Measurements from ENCODE around the gene NOP10. TPM values are rescaled to one million over a fixed set of nuclear protein-coding genes. Genes with fewer than 3 reads are reported as not detected.
"Not testable (repeated sequence)": the region's sequence is repeated elsewhere in the genome, so short reads cannot be mapped to it uniquely, and the experiment has no call there.

The NOP10 gene
- 257 and 267 TPM in 2 replicates for total RNA-seq

GRCh38 chr15:34342737-34343575 is at the start of gene NOP10, which contains the start of gene NUTM1:
TSS of gene NOP10 (minus strand) at chr15:34343136. CDS start at chr15:34343073, 63 bp downstream.
TSS of gene NUTM1 (plus strand) at chr15:34343315. CDS start at chr15:34343697, 382 bp downstream.
- peak; percentile 91 for DNase-seq (ENCODE audit: low spot score)
- Mint-ChIP-seq H3K27ac (peak within 1 kb of the TSS; percentile 88), H3K4me3 (no peak within 1 kb of the TSS), H3K27me3 (ENCODE audit: insufficient read depth) (no peaks in the 10 kb centered on the region), H3K9me3 (no peaks in the 10 kb centered on the region), H3K36me3 (ENCODE audit: low read depth) (peaks cover 25% of the 10 kb centered on the region), H3K4me1 (ENCODE audit: low read depth) (peaks cover 26% of the 10 kb centered on the region)
- intact Hi-C loops (cut with micrococcal nuclease) = loop anchor here (1.0 to 2.0 kb wide), 10 partner anchors 9 to 578 kb away; partner anchors contain the start of genes AVEN, EMC4, GOLGA8A and GOLGA8B

GRCh38 chr15:34389594-34390086 is 46.7 kb upstream of the NOP10 start:
- intact Hi-C loops (cut with micrococcal nuclease); H3K27me3 Mint-ChIP-seq (ENCODE audit: insufficient read depth); H3K36me3 Mint-ChIP-seq (ENCODE audit: low read depth); H3K27ac Mint-ChIP-seq; H3K9me3 Mint-ChIP-seq; H3K4me3 Mint-ChIP-seq; DNase-seq (ENCODE audit: low spot score); H3K4me1 Mint-ChIP-seq (ENCODE audit: low read depth): not testable (repeated sequence)

GRCh38 chr15:34381829-34382521 is 39.0 kb upstream of the NOP10 start:
- H3K4me3 Mint-ChIP-seq; H3K27ac Mint-ChIP-seq; intact Hi-C loops (cut with micrococcal nuclease); DNase-seq (ENCODE audit: low spot score); H3K9me3 Mint-ChIP-seq; H3K4me1 Mint-ChIP-seq (ENCODE audit: low read depth); H3K27me3 Mint-ChIP-seq (ENCODE audit: insufficient read depth): not testable (repeated sequence)
- peaks cover 10% of the 10 kb centered on the region for H3K36me3 Mint-ChIP-seq (ENCODE audit: low read depth)

GRCh38 chr15:34380491-34380890 is 37.6 kb upstream of the NOP10 start:
- H3K9me3 Mint-ChIP-seq; H3K4me1 Mint-ChIP-seq (ENCODE audit: low read depth); H3K27me3 Mint-ChIP-seq (ENCODE audit: insufficient read depth); H3K27ac Mint-ChIP-seq; H3K4me3 Mint-ChIP-seq; intact Hi-C loops (cut with micrococcal nuclease); DNase-seq (ENCODE audit: low spot score): not testable (repeated sequence)
- H3K36me3 Mint-ChIP-seq (ENCODE audit: low read depth) = peaks cover 10% of the 10 kb centered on the region

GRCh38 chr15:34376856-34377255 is 33.9 kb upstream of the NOP10 start:
- H3K36me3 Mint-ChIP-seq (ENCODE audit: low read depth) = peaks cover 10% of the 10 kb centered on the region

GRCh38 chr15:34375541-34375940 is 32.6 kb upstream of the NOP10 start:
- DNase-seq (ENCODE audit: low spot score); H3K4me3 Mint-ChIP-seq; H3K27me3 Mint-ChIP-seq (ENCODE audit: insufficient read depth); H3K4me1 Mint-ChIP-seq (ENCODE audit: low read depth); H3K27ac Mint-ChIP-seq; H3K9me3 Mint-ChIP-seq; intact Hi-C loops (cut with micrococcal nuclease): not testable (repeated sequence)
- peaks cover 10% of the 10 kb centered on the region for H3K36me3 Mint-ChIP-seq (ENCODE audit: low read depth)

More at GRCh38 chr15:34376856-34377255, 33.9 kb upstream of the NOP10 start:
- intact Hi-C loops (cut with micrococcal nuclease) = no loop called here
- H3K27me3 Mint-ChIP-seq (ENCODE audit: insufficient read depth) = no peaks in the 10 kb centered on the region
- no peaks in the 10 kb centered on the region for H3K9me3 Mint-ChIP-seq
- H3K4me1 Mint-ChIP-seq (ENCODE audit: low read depth) = no peaks in the 10 kb centered on the region
- H3K4me3 Mint-ChIP-seq = no peak overlapping the region
- no peak for DNase-seq (ENCODE audit: low spot score)
- no peak overlapping the region for H3K27ac Mint-ChIP-seq

- no peak overlapping the region for H3K27ac Mint-ChIP-seq
- no peak overlapping the region for H3K4me3 Mint-ChIP-seq
- intact Hi-C loops (cut with micrococcal nuclease) = no loop called here
- peaks cover 8% of the 10 kb centered on the region for H3K36me3 Mint-ChIP-seq (ENCODE audit: low read depth)
- H3K9me3 Mint-ChIP-seq = no peaks in the 10 kb centered on the region
- H3K4me1 Mint-ChIP-seq (ENCODE audit: low read depth) = peaks cover 7% of the 10 kb centered on the region
- no peak for DNase-seq (ENCODE audit: low spot score)
- H3K27me3 Mint-ChIP-seq (ENCODE audit: insufficient read depth) = no peaks in the 10 kb centered on the region
Measured at GRCh38 chr15:34374816-34375215, 31.9 kb upstream of the NOP10 start.

- Mint-ChIP-seq H3K36me3 (ENCODE audit: low read depth) (peaks cover 6% of the 10 kb centered on the region), H3K4me3 (no peak overlapping the region), H3K9me3 (no peaks in the 10 kb centered on the region), H3K27me3 (ENCODE audit: insufficient read depth) (no peaks in the 10 kb centered on the region), H3K27ac (no peak overlapping the region), H3K4me1 (ENCODE audit: low read depth) (peaks cover 9% of the 10 kb centered on the region)
- DNase-seq (ENCODE audit: low spot score) = no peak
- intact Hi-C loops (cut with micrococcal nuclease) = no loop called here
Measured at GRCh38 chr15:34373951-34374350, 31.0 kb upstream of the NOP10 start.

- Mint-ChIP-seq H3K27me3 (ENCODE audit: insufficient read depth) (no peaks in the 10 kb centered on the region), H3K4me1 (ENCODE audit: low read depth) (peaks cover 21% of the 10 kb centered on the region), H3K27ac (no peak overlapping the region), H3K9me3 (no peaks in the 10 kb centered on the region), H3K4me3 (no peak overlapping the region), H3K36me3 (ENCODE audit: low read depth) (peaks cover 3% of the 10 kb centered on the region)
- intact Hi-C loops (cut with micrococcal nuclease) = no loop called here
- DNase-seq (ENCODE audit: low spot score) = no peak
Measured at GRCh38 chr15:34370643-34371042, 27.7 kb upstream of the NOP10 start.

GRCh38 chr15:34370129-34370528 is 27.2 kb upstream of the NOP10 start:
- Mint-ChIP-seq H3K27ac (no peak overlapping the region), H3K27me3 (ENCODE audit: insufficient read depth) (no peaks in the 10 kb centered on the region), H3K4me1 (ENCODE audit: low read depth) (peaks cover 26% of the 10 kb centered on the region), H3K9me3 (no peaks in the 10 kb centered on the region), H3K4me3 (peak overlapping the region; percentile 39), H3K36me3 (ENCODE audit: low read depth) (peaks cover 3% of the 10 kb centered on the region)
- DNase-seq (ENCODE audit: low spot score) = no peak
- intact Hi-C loops (cut with micrococcal nuclease) = no loop called here

- H3K9me3 Mint-ChIP-seq = no peaks in the 10 kb centered on the region
- intact Hi-C loops (cut with micrococcal nuclease) = loop anchor here (1.0 to 10.0 kb wide), 10 partner anchors 24 to 303 kb away; partner anchors contain the start of genes EMC7, GOLGA8A, GOLGA8B and KATNBL1
- H3K4me3 Mint-ChIP-seq = peak within 1 kb of the TSS; percentile 98
- peaks cover 39% of the 10 kb centered on the region for H3K4me1 Mint-ChIP-seq (ENCODE audit: low read depth)
- H3K27me3 Mint-ChIP-seq (ENCODE audit: insufficient read depth) = no peaks in the 10 kb centered on the region
- H3K27ac Mint-ChIP-seq = peak within 1 kb of the TSS; percentile 97
- H3K36me3 Mint-ChIP-seq (ENCODE audit: low read depth) = peaks cover 9% of the 10 kb centered on the region
- DNase-seq (ENCODE audit: low spot score) = peak; percentile 88
Measured at GRCh38 chr15:34367101-34368081, 24.5 kb upstream of the NOP10 start, which contains the start of gene LPCAT4. TSS of gene LPCAT4 (minus strand) at chr15:34367196. CDS start at chr15:34367100, 96 bp downstream.
